GM19324 (cell line): Measurements from ENCODE around the gene ERH.
"Not testable (repeated sequence)": the region's sequence is repeated elsewhere in the genome, so short reads cannot be mapped to it uniquely, and the experiment has no call there.

Experiments
- ATAC-seq: cut with Tn5 transposase; IDR thresholded peaks from one replicate; pipeline ENCODE4 v1.9.1; 2021; ENCODE audit warnings: mild to moderate bottlenecking, moderate library complexity; ENCODE audit not compliant: unreplicated experiment, low FRiP score

ERH gene

DNA sequence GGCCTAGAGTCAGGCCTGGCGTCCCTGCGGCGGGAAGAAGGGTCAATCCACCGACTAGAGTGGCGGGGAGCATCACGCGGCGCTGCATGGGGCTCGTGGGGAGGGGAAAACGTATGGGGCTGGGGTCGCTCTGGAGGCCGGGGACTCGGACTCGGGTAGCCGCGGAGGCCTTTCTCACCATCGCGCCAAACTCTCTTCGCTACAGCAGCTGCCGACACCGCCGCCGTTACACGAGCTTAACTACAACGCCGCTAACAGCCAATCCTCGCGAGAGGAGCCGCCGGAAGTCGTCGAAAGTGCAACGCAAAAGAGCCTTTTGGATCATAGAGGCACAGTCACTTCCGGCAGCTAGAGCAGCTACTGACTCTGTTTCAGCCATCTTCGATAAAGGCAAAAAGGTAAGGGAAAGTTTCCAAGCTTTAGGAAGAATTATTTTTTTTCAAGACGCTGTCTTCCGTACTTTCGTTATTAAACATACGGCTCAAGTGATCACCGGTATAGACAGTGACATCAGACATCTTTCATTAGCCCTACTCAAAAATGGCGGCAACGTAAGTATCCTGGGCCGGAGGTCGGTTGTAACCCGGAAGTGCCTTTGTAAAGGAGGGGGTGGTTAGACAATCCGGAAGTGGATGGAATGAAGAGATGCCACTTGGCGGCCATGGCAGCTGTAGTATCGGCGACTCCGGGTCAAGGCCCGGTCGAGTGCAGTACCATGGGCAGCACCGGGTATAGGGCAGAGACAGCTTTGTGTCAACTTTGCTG lies at the start of gene ERH, which contains the start of gene SLC39A9:
Gene ERH (minus strand): TSS at position 247 of the 765 bp plus-strand sequence. CDS start 66 bp downstream, at position 181.
Gene SLC39A9 (plus strand): TSS at position 640 of the 765 bp plus-strand sequence. CDS start 678 bp downstream, outside the sequence.
- peak; percentile 88 for ATAC-seq

- no peak for ATAC-seq
Observed at GRCh38 chr14:69443296-69443805, 45.3 kb upstream of the ERH start.

DNA sequence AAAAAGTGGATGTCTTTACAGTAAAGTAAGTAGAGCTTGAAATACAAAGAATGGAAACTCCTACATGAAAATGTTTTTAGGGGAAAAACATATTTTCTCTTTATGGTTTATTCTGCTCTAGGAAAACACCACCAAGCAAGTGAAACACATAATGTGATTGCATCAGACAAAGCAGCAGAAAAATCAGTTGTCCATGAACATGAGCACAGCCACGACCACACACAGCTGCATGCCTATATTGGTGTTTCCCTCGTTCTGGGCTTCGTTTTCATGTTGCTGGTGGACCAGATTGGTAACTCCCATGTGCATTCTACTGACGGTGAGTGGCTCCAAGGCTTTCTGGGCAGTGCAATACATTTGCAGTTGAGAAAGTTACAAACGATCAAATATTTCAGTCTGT lies 43.8 kb upstream of the ERH start:
- no peak for ATAC-seq

- ATAC-seq, result no peak
Observed at GRCh38 chr14:69439521-69440270, 41.6 kb upstream of the ERH start.

DNA sequence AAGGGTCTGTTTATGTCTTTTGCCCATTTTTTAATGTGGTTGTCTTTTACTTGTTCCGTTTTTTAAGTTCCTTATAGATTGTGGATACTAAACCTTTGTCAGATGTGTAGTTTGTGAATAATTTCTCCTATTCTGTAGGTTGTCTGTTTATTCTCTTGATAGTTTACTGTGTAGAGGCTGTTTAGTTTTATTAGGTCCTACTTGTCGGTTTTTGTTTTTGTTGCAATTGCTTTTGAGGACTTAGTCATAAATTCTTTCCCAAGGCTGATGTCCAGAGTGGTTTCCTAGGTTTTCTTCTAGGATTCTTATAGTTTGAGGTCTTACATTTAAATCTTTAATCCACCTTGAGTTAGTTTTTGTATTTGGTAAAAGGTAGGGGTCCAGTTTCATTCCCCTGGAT lies 34.3 kb upstream of the ERH start:
- ATAC-seq, result no peak

- no peak for ATAC-seq
Observed at GRCh38 chr14:69430306-69430939, 32.3 kb upstream of the ERH start.

DNA sequence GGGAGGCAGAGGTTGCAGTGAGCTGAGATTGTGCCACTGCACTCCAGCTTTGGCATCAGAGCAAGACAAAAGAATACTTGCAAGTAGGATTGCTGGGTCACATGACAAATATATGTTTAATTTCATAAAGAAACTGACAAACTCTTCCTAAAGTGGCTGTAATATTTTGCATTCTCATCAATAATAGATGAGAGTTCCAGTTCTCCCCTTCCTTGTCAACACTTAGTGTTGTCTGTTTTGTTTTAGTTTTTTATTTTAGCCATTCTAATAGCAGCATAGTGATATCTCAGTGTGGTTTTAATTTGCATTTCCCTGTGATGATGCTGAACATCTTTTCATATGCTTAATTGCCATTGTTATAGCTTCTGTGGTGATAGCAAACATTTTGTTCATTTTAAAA lies 31.5 kb upstream of the ERH start:
- ATAC-seq, result no peak

GRCh38 chr14:69428289-69428998 lies 30.3 kb upstream of the ERH start:
- peak; percentile 65 for ATAC-seq

DNA sequence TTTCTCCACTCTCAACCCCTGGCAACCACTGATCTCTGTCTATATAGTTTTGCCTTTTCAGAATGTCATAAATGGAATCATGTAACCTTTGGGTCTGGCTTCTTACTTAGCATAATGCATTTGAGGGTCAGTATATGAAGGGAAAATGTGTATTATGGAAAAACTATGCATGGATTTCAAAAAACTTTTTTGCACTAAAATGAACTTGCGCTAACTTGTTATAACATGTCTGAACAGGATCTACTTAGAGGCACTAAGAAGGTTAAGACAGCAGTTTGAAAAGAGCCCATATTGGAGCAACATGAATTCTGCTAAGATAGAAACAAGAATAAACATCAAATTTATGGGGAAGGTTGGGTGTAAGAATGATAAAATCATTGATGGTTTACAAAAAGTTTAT lies 29.5 kb upstream of the ERH start:
- no peak for ATAC-seq

- ATAC-seq, result no peak
Observed at GRCh38 chr14:69424149-69424923, 26.2 kb upstream of the ERH start.

- no peak for ATAC-seq
Observed at GRCh38 chr14:69423279-69423678, 25.2 kb upstream of the ERH start.

DNA sequence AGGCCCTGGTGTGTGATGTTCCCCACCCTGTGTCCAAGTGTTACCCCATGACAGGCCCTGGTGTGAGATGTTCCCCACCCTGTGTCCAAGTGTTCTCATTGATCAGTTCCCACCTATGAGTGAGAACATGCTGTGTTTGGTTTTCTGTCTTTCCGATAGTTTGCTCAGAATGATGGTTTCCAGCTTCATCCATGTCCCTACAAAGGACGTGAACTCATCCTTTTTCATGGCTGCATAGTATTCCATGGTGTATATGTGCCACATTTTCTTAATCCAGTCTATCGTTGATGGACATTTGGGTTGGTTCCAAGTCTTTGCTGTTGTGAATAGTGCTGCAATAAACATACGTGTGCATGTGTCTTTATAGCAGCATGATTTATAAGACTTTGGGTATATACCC lies 18.0 kb upstream of the ERH start:
- ATAC-seq, result not testable (repeated sequence)

GRCh38 chr14:69413483-69413882 lies 15.4 kb upstream of the ERH start:
- no peak for ATAC-seq

DNA sequence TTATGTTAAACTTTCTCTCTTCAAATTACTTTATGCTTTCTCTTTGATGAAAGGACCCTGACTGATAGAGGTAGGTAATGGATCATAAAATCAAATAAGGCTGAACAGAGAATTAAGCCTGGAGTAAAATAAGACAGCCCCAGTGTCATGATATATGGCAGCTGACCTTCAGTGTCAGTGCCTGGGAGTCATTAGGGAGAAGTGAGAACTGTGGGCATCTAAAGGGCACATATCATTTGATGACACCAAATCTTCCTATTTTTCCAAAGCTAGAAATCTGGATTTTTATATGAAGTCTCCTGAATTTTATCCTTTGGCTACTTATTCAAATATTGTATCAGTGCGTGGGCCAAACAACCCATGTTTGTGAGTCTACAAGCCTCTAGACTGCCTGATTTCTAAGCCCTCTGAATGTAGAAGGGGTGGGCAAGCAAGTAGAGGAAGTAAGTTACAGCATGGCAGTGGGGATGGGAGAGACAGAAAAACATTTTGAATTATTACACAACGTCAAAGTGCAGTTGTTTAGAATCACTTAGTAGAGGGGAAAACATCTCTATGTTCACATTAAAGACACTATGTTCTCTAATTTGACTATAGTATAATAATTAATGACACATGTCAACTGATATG lies 10.3 kb upstream of the ERH start:
- ATAC-seq, result no peak

DNA sequence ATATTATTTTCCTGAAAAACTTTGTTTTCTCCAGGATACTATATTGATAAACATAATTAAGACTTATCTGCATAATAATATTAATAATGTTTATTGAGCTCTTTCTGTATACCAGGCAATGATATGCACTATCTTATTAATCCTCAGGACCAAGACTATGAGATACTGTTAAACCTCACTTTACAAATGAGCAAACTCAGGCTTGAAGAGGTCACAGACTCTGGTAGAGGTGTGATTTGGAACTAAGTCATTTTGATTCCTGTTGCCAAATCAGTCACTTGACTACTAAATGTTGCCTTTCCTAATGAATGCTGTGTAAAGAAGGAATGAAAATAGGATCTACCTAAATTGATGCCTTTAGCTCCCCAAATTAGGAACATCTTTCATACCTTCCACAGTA lies 7.7 kb upstream of the ERH start:
- ATAC-seq, result no peak

GRCh38 chr14:69404883-69405282 lies 6.8 kb upstream of the ERH start:
- ATAC-seq, result no peak

GRCh38 chr14:69404478-69404877 lies 6.4 kb upstream of the ERH start:
- no peak for ATAC-seq

DNA sequence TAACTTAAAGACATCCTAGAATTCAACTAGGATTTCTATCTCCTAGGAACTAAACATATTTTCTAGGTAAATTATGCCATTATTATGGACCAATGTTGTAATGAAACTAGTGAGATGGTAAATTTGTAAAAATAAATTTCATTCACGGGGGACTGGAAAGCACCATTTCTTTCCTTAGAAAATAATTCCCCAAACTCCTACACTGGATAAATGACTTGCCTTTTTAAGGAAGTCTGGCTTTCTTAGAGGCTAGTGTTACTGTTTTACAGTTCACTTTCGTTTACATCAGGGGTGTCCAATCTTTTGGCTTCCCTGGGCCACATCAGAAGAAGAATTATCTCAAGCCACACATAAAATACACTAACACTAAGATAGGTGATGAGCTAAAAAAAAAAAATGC lies 3.7 kb upstream of the ERH start:
- no peak for ATAC-seq

GRCh38 chr14:69400154-69400553 lies 2.1 kb upstream of the ERH start:
- no peak for ATAC-seq
